ENCODE data around the gene SCN5A.

The SCN5A gene

DNA sequence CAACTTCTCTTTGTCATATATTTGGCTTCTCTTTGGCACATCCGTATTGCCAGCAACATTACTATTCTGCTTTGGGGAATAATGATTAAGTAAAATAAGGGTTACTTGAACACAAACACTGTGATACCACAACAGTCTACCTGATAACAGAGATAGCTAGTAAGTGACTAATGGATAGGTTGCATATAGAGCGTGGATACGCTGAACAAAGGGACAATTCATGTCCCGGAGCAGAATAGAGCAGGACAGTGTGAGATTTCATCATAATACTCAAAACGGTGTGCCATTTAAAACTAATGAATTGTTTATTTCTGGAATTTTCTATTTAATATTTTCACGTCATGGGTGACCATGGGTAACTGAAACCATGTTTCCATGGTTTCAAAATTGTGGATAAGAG is 54.1 kb downstream of the SCN5A start:
- H3K27me3 Mint-ChIP-seq, result peaks cover 4% of the 10 kb centered on the region
- no peak overlapping the region for H3K27ac Mint-ChIP-seq
- intact Hi-C loops (cut with micrococcal nuclease), result no loop called here
- no peak overlapping the region for H3K4me3 Mint-ChIP-seq
- no peaks in the 10 kb centered on the region for H3K4me1 Mint-ChIP-seq (ENCODE audit: low read depth)
- H3K9me3 Mint-ChIP-seq, result no peaks in the 10 kb centered on the region
- no peaks in the 10 kb centered on the region for H3K36me3 Mint-ChIP-seq (ENCODE audit: low read depth)

DNA sequence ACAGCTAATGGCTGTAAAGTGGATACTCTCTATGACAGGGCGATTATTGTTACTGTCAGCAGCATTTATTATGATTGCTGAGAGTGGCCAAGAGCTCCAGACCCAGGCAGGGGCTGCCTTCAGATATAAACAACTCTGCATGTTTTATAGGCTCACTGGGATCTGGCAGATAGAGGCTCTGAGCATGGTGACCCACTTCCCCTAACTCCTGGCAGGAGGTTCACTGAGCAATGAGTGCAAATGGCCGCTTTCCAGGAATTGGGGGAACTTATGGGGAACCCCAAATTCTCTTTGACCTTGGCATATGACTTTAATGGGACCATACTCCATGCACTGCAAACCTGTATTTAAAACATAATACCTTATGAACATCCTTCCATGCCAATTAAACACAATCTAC is 59.0 kb downstream of the SCN5A start:
- Mint-ChIP-seq H3K9me3 (no peaks in the 10 kb centered on the region), H3K27me3 (peaks cover 7% of the 10 kb centered on the region), H3K4me3 (no peak overlapping the region), H3K4me1 (ENCODE audit: low read depth) (peaks cover 4% of the 10 kb centered on the region), H3K27ac (no peak overlapping the region), H3K36me3 (ENCODE audit: low read depth) (no peaks in the 10 kb centered on the region)
- intact Hi-C loops (cut with micrococcal nuclease), result no loop called here

DNA sequence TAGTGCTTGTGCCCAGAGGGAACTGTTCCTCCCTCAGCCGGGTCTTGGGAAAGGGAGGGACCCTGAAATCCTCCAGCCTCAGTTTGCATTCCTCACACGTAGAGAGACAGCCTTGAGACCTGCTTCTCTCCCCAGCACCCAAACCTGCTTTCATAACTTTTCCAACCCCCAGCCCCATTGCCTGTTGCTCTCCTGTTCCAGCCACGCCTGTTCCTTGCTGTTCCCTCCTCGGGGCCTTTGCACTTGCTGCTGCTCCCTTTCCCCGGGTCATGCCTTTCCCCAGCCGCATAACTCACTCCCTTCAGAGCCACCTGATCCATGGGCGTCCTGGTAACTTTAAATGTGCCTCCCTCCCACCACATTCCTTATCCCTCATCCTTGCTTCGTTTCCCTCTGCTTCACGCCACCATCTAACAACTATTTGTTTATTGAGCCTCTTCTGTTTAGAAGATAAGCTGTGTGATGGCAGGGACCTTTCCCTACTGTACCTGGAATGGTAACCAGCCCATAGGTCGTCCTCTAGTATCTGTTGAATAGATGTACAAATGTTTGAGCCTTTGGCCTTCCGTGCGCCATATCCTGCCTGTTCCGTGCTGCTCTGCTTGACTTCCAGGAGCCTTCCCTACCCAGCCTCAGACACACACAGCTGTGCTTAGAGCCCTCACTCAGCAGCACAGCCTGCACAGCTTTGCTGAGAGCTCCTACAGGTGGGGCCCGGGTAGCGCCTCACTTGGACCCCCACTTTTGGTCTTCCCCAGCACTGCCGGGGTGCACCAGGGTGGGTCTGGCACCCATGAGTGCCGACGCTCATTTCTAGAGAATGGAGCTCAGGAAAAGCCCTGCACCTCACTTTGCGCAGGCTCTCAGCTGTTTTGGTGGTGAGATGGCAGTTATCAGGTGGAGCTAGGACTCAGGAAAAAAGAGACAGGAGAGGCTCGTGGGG is 60.2 kb downstream of the SCN5A start:
- peaks cover 7% of the 10 kb centered on the region for H3K27me3 Mint-ChIP-seq
- H3K4me1 Mint-ChIP-seq (ENCODE audit: low read depth), result peaks cover 4% of the 10 kb centered on the region
- intact Hi-C loops (cut with micrococcal nuclease), result no loop called here
- no peak overlapping the region for H3K27ac Mint-ChIP-seq
- no peaks in the 10 kb centered on the region for H3K9me3 Mint-ChIP-seq
- no peaks in the 10 kb centered on the region for H3K36me3 Mint-ChIP-seq (ENCODE audit: low read depth)
- no peak overlapping the region for H3K4me3 Mint-ChIP-seq

DNA sequence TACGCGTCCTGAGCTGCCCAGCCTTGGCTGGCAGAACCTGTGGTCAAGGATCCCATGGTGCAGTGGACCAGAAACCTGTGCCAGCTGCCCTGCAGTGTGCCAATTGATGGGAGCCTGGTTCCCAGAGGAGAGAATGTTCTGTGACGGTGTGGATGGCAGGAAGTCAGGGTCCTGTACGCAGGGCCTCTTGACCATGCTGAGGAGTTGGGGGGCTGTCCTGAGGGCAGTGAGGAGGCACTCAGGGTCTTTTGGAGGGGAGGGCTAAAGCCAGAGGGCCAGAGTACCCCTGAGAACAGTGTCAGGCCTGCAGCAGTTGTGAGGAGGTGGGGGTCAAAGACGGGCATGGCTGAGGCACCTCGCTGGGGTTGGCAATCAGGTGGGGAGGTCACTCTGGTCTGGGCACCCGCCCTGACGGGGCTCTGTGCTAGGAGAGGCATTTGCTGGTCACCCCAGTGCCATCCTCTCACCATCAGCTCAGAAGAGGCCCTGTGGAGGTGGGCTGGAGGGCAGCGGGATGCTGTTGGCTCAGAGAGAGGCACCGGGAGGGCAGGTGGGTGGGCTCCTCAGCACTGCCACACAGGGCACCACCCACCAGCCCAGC is 61.0 kb downstream of the SCN5A start:
- Mint-ChIP-seq H3K36me3 (ENCODE audit: low read depth) (no peaks in the 10 kb centered on the region), H3K9me3 (no peaks in the 10 kb centered on the region), H3K27me3 (peaks cover 7% of the 10 kb centered on the region), H3K4me3 (no peak overlapping the region), H3K27ac (no peak overlapping the region), H3K4me1 (ENCODE audit: low read depth) (peaks cover 4% of the 10 kb centered on the region)
- intact Hi-C loops (cut with micrococcal nuclease), result no loop called here

DNA sequence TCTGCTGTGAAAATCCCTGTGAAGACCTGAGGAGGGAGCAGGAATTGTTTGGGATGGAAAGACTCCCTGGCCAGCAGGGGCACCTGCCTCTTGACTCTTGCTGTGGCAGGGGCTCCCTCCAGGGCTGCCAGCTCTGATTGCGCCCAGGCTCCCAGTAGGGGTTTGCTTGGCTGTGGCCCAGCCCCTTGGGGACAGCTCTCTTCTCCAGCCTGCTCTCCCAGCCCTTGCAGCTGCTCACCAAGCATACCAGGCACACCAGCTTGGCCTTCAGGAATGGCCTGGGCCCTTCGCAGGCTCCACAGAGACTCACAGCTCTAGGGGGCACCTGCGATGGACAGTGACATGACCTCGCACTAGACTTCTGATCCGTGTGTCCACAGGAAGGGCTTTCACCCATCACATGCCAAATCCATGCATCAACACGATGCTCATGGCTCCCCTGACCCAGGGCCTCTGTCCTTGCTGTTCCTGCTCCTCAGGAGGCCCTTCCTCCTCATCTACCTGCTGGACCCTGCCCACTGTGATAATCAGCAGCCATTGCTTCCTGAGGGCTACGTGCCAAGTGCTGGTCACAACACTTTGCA is 61.8 kb downstream of the SCN5A start:
- intact Hi-C loops (cut with micrococcal nuclease), result no loop called here

DNA sequence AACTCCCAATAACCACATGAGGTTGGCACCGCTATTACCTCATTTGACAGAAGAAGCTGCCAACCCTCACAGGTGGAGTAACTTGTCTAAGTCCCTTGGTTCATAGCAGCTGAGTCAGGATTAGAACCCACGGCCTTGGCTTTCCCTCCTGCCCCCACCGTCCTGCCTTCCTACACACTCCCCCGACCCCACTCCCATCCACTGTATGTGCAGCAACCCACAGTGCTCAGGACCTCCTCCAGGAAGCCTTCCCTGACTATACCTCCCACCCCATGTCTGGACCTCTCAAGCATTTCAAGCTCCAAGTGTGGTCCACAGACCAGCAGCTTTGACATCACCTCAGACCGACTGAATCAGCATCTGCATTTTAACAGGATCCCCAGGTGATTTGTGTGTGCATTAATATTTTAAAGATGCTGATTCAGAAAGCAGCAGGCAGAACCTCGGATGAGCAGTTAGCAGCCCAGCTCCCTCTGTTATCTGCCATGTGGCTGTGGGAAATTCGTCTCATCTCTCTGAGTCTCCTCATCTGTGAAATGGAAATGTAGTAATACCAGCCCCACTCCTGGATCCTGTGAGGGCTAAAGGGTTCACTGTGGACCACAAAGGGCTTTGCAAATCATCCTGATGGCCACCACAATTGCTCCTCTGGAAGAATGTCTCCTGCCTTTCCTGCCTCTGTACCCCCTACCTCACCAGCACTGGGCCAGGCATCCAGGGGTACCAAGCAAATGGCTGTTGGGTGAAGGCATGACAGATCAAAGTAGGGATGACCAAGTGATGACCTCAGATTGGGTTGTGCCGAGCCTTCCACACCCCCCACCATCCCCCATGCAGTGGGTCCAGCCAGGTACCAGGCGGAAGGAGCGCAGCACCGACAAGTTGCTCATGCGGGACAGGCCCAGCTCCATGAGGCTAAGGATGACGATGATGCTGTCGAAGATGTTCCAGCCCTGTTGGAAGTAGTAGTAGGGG is 62.7 kb downstream of the SCN5A start:
- no peaks in the 10 kb centered on the region for H3K36me3 Mint-ChIP-seq (ENCODE audit: low read depth)
- H3K4me3 Mint-ChIP-seq, result no peak overlapping the region
- H3K27me3 Mint-ChIP-seq, result peaks cover 5% of the 10 kb centered on the region
- no peak overlapping the region for H3K27ac Mint-ChIP-seq
- H3K9me3 Mint-ChIP-seq, result no peaks in the 10 kb centered on the region
- peaks cover 14% of the 10 kb centered on the region for H3K4me1 Mint-ChIP-seq (ENCODE audit: low read depth)
- intact Hi-C loops (cut with micrococcal nuclease), result no loop called here

More for the DNA sequence above, 61.8 kb downstream of the SCN5A start:
- H3K9me3 Mint-ChIP-seq, result no peaks in the 10 kb centered on the region
- peaks cover 7% of the 10 kb centered on the region for H3K27me3 Mint-ChIP-seq
- H3K4me1 Mint-ChIP-seq (ENCODE audit: low read depth), result peaks cover 11% of the 10 kb centered on the region
- no peak overlapping the region for H3K4me3 Mint-ChIP-seq
- no peaks in the 10 kb centered on the region for H3K36me3 Mint-ChIP-seq (ENCODE audit: low read depth)
- H3K27ac Mint-ChIP-seq, result no peak overlapping the region

DNA sequence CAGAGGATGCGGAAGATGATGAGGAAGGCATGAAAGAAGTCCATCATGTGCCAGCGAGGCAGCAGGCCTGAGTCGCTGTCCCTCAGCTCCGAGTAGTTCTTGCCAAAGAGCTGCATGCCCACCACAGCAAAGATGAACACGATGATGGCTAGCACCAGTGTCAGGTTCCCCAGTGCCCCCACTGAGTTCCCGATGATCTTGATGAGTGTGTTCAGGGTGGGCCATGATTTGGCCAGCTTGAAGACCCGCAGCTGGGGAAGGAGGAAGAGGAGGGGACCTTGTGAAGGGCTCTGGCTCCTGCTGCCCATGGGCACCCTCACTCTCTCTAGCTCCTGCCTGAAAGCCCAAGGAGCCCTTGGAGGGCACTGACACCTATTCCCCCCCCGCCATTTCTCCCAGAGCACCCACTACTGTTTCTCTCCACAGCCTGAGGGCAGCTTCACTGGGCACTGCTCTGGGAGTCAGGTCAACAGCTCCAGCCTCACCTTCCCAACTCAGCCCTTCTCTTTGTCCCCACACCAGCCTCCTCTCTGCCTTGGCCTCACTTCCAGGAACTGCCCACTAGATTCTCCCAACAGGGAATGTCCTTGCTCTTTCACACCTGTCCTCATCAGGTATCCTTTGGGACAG is 63.6 kb downstream of the SCN5A start:
- H3K27me3 Mint-ChIP-seq, result peaks cover 5% of the 10 kb centered on the region
- no peaks in the 10 kb centered on the region for H3K9me3 Mint-ChIP-seq
- intact Hi-C loops (cut with micrococcal nuclease), result no loop called here
- no peak overlapping the region for H3K4me3 Mint-ChIP-seq
- H3K4me1 Mint-ChIP-seq (ENCODE audit: low read depth), result peaks cover 19% of the 10 kb centered on the region
- no peak overlapping the region for H3K27ac Mint-ChIP-seq
- no peaks in the 10 kb centered on the region for H3K36me3 Mint-ChIP-seq (ENCODE audit: low read depth)

DNA sequence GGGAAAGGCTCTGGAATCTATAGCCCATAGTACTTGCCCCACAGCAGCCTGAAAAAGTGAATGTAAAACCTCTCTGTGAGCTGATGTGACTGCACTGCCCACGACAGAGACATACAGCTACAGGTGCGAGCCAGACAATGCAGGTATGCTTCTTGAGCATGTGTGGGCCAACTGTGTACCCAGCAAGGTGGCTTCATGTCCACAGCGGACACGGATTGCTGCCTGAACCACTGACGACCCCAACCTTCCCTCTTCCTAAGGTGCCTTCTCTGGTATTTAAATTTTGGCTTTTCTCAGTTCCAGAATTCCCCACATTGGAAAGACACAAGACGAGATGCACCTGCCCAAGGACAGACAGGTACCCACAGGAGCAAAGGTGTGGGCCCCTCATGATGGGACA is 65.8 kb downstream of the SCN5A start:
- Mint-ChIP-seq H3K27me3 (peaks cover 3% of the 10 kb centered on the region), H3K4me1 (ENCODE audit: low read depth) (peaks cover 34% of the 10 kb centered on the region), H3K27ac (no peak overlapping the region), H3K36me3 (ENCODE audit: low read depth) (no peaks in the 10 kb centered on the region), H3K9me3 (no peaks in the 10 kb centered on the region), H3K4me3 (no peak overlapping the region)
- intact Hi-C loops (cut with micrococcal nuclease), result no loop called here

DNA sequence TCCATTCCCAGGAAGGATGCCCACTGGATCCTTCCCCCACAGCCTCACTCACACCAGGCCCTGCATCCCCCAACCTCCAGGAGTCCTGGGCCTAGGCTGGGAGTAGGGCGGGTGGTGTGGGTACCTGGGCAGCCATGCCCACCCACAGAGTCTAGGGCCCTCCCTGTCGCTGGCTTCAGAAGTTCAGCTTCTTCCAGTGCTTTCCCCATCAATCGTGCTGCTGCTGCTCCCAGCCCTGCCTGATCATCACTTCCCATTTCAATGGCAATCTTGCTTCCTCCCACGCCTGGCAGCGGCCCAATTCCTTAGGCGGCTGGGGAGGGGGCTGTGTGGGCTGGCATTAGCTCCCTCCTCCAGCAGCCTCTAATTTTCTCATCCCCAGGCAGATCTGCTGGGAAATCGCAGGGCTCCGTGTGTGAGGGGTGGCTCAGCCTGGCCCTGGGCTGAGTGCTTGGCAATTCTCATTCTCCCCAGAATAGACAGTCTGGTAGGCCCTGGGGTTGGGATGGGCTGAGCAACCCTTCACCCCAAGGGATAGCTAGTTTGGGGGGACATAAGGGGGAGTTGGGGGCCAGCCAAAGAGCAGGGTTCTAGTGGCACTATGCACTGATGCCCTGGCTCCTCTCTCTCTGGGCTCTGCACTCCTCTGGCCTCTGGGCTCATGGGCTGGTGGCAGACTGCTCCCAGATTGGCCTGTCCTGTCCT is 66.4 kb downstream of the SCN5A start:
- Mint-ChIP-seq H3K27ac (no peak overlapping the region), H3K27me3 (no peaks in the 10 kb centered on the region), H3K36me3 (ENCODE audit: low read depth) (no peaks in the 10 kb centered on the region), H3K4me1 (ENCODE audit: low read depth) (peaks cover 30% of the 10 kb centered on the region), H3K9me3 (no peaks in the 10 kb centered on the region), H3K4me3 (no peak overlapping the region)
- intact Hi-C loops (cut with micrococcal nuclease), result no loop called here

DNA sequence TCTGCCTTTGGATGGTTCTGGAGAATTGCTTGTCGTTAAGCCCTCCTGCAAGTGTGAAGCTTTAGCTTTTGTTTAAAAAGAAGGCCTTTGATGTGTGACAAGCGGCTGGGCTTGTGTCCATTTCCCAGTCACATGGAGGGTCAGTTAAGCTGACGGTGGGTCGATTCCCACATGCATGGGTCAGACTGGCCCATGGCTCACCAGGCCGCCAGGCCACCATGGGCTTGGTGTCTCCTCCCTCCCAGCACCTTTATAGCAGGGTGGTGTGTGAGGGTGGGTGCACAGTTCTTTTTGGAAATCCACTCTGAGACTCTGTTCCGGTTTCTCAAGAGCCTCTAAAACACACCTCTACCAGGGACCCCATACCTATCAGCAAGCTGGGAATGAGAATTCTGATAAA is 67.2 kb downstream of the SCN5A start:
- no peaks in the 10 kb centered on the region for H3K9me3 Mint-ChIP-seq
- intact Hi-C loops (cut with micrococcal nuclease), result no loop called here
- no peak overlapping the region for H3K27ac Mint-ChIP-seq
- H3K27me3 Mint-ChIP-seq, result peaks cover 1% of the 10 kb centered on the region
- no peaks in the 10 kb centered on the region for H3K36me3 Mint-ChIP-seq (ENCODE audit: low read depth)
- H3K4me3 Mint-ChIP-seq, result no peak overlapping the region
- H3K4me1 Mint-ChIP-seq (ENCODE audit: low read depth), result peaks cover 30% of the 10 kb centered on the region

DNA sequence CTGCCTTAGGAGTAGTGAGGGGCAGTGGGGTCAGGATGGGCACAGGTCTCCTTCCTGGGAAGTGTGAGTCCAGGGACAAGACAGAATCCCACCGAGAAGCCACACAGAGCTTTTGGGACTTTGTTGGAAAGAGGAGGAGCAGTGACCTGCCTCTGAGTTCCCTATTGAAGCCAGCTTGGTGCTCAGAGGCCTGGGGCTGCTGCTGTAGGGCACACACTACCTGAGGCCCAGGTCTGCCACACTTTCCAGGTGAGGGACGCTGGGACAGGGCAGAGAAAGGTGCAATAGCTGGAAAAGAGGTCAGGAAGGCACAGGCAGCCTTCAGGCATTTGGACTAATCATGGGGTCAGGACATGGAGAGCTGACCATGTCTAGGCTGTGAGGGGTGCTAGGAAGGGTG is 67.7 kb downstream of the SCN5A start:
- H3K27ac Mint-ChIP-seq, result no peak overlapping the region
- peaks cover 1% of the 10 kb centered on the region for H3K27me3 Mint-ChIP-seq
- intact Hi-C loops (cut with micrococcal nuclease), result no loop called here
- no peak overlapping the region for H3K4me3 Mint-ChIP-seq
- H3K36me3 Mint-ChIP-seq (ENCODE audit: low read depth), result no peaks in the 10 kb centered on the region
- H3K4me1 Mint-ChIP-seq (ENCODE audit: low read depth), result peaks cover 30% of the 10 kb centered on the region
- no peaks in the 10 kb centered on the region for H3K9me3 Mint-ChIP-seq

DNA sequence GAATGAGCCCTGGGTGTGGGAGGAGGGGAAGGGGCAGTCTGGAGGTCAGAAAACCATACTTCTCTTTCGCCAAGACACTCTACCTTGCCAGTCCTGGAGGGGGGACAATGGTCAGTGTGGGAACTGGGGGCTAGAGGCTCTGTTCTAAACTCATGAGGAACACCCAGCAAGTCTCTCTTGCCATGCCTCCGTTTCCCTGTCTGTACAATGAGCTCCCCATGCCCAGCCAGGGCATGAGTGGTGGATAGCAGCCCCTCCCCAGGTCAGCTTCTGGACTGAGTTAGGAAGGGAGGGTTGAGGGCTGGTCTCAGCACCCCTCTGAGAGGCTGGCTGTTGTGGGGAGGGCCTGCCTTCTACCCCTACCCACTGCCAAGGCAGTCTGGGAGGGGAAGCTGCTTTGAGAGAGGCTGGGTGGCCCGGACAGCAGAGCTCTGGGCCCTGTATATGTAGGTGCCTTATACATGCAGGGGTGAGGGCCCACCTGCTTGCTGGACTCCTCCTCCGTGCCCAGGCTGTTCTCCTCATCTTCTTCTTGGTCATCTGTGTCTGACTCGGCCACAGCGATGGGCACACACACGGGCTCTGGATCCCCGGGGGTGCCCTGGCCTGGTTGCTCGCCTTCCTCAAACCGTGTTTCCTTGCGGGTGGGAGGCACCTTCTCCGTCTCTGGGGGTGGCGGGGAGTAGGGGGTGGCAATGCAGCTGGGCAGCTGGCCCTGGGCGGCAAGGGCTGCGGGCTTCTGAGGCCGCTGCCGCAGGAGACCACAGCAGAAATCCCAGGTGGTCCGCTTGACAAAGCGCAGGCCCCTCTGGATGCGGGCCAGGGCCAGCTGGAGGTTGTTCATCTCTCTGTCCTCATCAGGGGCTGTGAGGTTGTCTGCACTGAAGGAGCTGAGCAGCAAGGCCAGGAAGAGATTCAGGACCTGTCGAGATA is 68.8 kb downstream of the SCN5A start:
- Mint-ChIP-seq H3K36me3 (ENCODE audit: low read depth) (no peaks in the 10 kb centered on the region), H3K9me3 (no peaks in the 10 kb centered on the region), H3K4me3 (no peak overlapping the region), H3K27ac (peak overlapping the region; percentile 72), H3K27me3 (peaks cover 1% of the 10 kb centered on the region), H3K4me1 (ENCODE audit: low read depth) (peaks cover 30% of the 10 kb centered on the region)
- intact Hi-C loops (cut with micrococcal nuclease), result no loop called here

All from dendritic cell treated with granulocyte-macrophage colony-stimulating factor and Interleukin-4, amounts not matched to agents 40 ng/mL and 50 ng/mL, for 4 days (primary cell).